Astrocyte (in vitro differentiated cells and primary cell): ENCODE measurements around the gene PRMT3. TPM values are rescaled to one million over a fixed set of nuclear protein-coding genes. Genes with fewer than 3 reads are reported as not detected.

Experiments
- DNase-seq: peaks from one replicate; pipeline ENCODE4 v3.0.0-alpha.2; 2010; ENCODE audit warnings: low read depth
- FAIRE-seq: peaks from 2 replicates; lab custom pipeline; 2011; peaks lifted over from hg19 to GRCh38; lab: Jason Lieb, UNC
- H2AFZ ChIP-seq: 2 replicates; pipeline ENCODE4 v1.6.0; 2012; ENCODE audit warnings: low read depth, low read length, inconsistent platforms
- H3K27ac ChIP-seq: 2 replicates; pipeline ENCODE4 v1.5.1; 2011; ENCODE audit warnings: low read depth, low read length, inconsistent platforms
- H3K27me3 ChIP-seq: 2 replicates; pipeline ENCODE4 v1.6.0; 2011; ENCODE audit warnings: low read length, inconsistent platforms; ENCODE audit not compliant: insufficient read depth
- H3K36me3 ChIP-seq: 2 replicates; pipeline ENCODE4 v1.5.1; 2011; ENCODE audit warnings: low read length, inconsistent platforms; ENCODE audit not compliant: insufficient read depth
- H3K4me1 ChIP-seq: 2 replicates; pipeline ENCODE4 v1.5.1; 2011; ENCODE audit warnings: low read length, inconsistent platforms; ENCODE audit not compliant: insufficient read depth
- H3K4me2 ChIP-seq: 2 replicates; pipeline ENCODE4 v1.6.0; 2012; ENCODE audit warnings: low read length, inconsistent platforms
- H3K4me3 ChIP-seq: 2 replicates; pipeline ENCODE4 v1.5.1; 2011; ENCODE audit warnings: low read depth, mild to moderate bottlenecking, low read length, inconsistent platforms; ENCODE audit not compliant: insufficient read depth
- H3K79me2 ChIP-seq: 2 replicates; pipeline ENCODE4 v1.6.0; 2012; ENCODE audit warnings: mild to moderate bottlenecking, low read length, inconsistent platforms; ENCODE audit not compliant: insufficient read depth
- H3K9ac ChIP-seq: 2 replicates; pipeline ENCODE4 v1.6.0; 2012; ENCODE audit warnings: mild to moderate bottlenecking, low read length, inconsistent platforms
- H3K9me3 ChIP-seq: 2 replicates; pipeline ENCODE4 v1.5.1; 2012; ENCODE audit warnings: low read depth, mild to moderate bottlenecking, low read length, inconsistent platforms; ENCODE audit not compliant: insufficient read depth
- H4K20me1 ChIP-seq: 2 replicates; pipeline ENCODE4 v1.6.0; 2012; ENCODE audit warnings: low read length, inconsistent platforms; ENCODE audit not compliant: insufficient read depth
- H3K27ac Mint-ChIP-seq: one replicate; pipeline ENCODE4 v1.8.0; 2021; ENCODE audit warnings: mild to moderate bottlenecking, mixed read lengths; ENCODE audit not compliant: unreplicated experiment
- H3K27me3 Mint-ChIP-seq: one replicate; pipeline ENCODE4 v1.8.0; 2021; ENCODE audit warnings: low read depth, mixed read lengths; ENCODE audit not compliant: unreplicated experiment
- H3K36me3 Mint-ChIP-seq: one replicate; pipeline ENCODE4 v1.8.0; 2021; ENCODE audit warnings: low read depth, mixed read lengths; ENCODE audit not compliant: unreplicated experiment
- H3K4me1 Mint-ChIP-seq: one replicate; pipeline ENCODE4 v1.8.0; 2021; ENCODE audit warnings: low read depth, mixed read lengths; ENCODE audit not compliant: unreplicated experiment
- H3K4me3 Mint-ChIP-seq: one replicate; pipeline ENCODE4 v1.8.0; 2021; ENCODE audit warnings: mild to moderate bottlenecking, moderate library complexity, mixed read lengths; ENCODE audit not compliant: unreplicated experiment
- H3K9me3 Mint-ChIP-seq: one replicate; pipeline ENCODE4 v1.8.0; 2021; ENCODE audit warnings: mild to moderate bottlenecking, mixed read lengths; ENCODE audit not compliant: unreplicated experiment
- CTCF ChIP-seq: IDR thresholded peaks from 2 replicates; pipeline ENCODE4 v1.5.1; 2011; ENCODE audit warnings: low read depth, mild to moderate bottlenecking, inconsistent platforms, low read length, moderate library complexity; ENCODE audit not compliant: insufficient read depth
- EZH2 ChIP-seq: IDR thresholded peaks from 2 replicates; pipeline ENCODE4 v1.6.1; 2012; ENCODE audit warnings: mild to moderate bottlenecking, low read length, inconsistent platforms; ENCODE audit not compliant: insufficient read depth
- total RNA-seq: library from RNA; stranded (reverse); gene quantifications from 2 replicates; pipeline ENCODE4 v1.2.1, GENCODE V29; 2021

Gene PRMT3
- total RNA-seq, 1 donor from 2014 or later: 10.5 TPM

- H3K4me3 Mint-ChIP-seq: no peak overlapping the region
- Histone ChIP-seq H3K27me3 (no peaks in the 10 kb centered on the region), H2AFZ (no peak overlapping the region), H4K20me1 (no peaks in the 10 kb centered on the region), H3K4me1 (no peaks in the 10 kb centered on the region), H3K4me2 (no peak overlapping the region), H3K79me2 (no peaks in the 10 kb centered on the region), H3K9me3 (no peaks in the 10 kb centered on the region), H3K27ac (no peak overlapping the region), H3K36me3 (peaks cover 11% of the 10 kb centered on the region), H3K9ac (no peak overlapping the region), H3K4me3 (no peak overlapping the region)
- no peak for FAIRE-seq
- peaks cover 3% of the 10 kb centered on the region for H3K4me1 Mint-ChIP-seq
- H3K36me3 Mint-ChIP-seq: no peaks in the 10 kb centered on the region
- H3K27ac Mint-ChIP-seq: no peak overlapping the region
- H3K9me3 Mint-ChIP-seq: no peaks in the 10 kb centered on the region
- DNase-seq: peak; percentile 37
- no peaks in the 10 kb centered on the region for H3K27me3 Mint-ChIP-seq
- no peak for TF ChIP-seq EZH2
- peak; percentile 65 for TF ChIP-seq CTCF
These were observed 9.8 kb downstream of the PRMT3 start for GRCh38 chr11:20397281-20397680.

GRCh38 chr11:20399498-20399897, 12.0 kb downstream of the PRMT3 start:
- H3K9ac ChIP-seq: no peak overlapping the region
- DNase-seq (no peak), FAIRE-seq (no peak)
- H3K79me2 ChIP-seq: no peaks in the 10 kb centered on the region
- Mint-ChIP-seq H3K27me3 (no peaks in the 10 kb centered on the region), H3K27ac (no peak overlapping the region), H3K4me1 (peaks cover 3% of the 10 kb centered on the region), H3K36me3 (no peaks in the 10 kb centered on the region), H3K9me3 (no peaks in the 10 kb centered on the region), H3K4me3 (no peak overlapping the region)
- H3K4me2 ChIP-seq: no peak overlapping the region
- H3K27me3 ChIP-seq: no peaks in the 10 kb centered on the region
- no peak overlapping the region for H2AFZ ChIP-seq
- H4K20me1 ChIP-seq: no peaks in the 10 kb centered on the region
- H3K27ac ChIP-seq: no peak overlapping the region
- no peaks in the 10 kb centered on the region for H3K4me1 ChIP-seq
- no peaks in the 10 kb centered on the region for H3K9me3 ChIP-seq
- H3K4me3 ChIP-seq: no peak overlapping the region
- TF ChIP-seq EZH2: no peak
- no peak for TF ChIP-seq CTCF
- peaks cover 8% of the 10 kb centered on the region for H3K36me3 ChIP-seq

- no peak overlapping the region for H3K4me3 ChIP-seq
- no peak overlapping the region for H2AFZ ChIP-seq
- no peaks in the 10 kb centered on the region for H3K9me3 ChIP-seq
- no peaks in the 10 kb centered on the region for H3K27me3 Mint-ChIP-seq
- peaks cover 18% of the 10 kb centered on the region for H3K36me3 ChIP-seq
- FAIRE-seq (no peak), DNase-seq (no peak)
- H3K27ac ChIP-seq: no peak overlapping the region
- H3K4me1 ChIP-seq: no peaks in the 10 kb centered on the region
- no peaks in the 10 kb centered on the region for H4K20me1 ChIP-seq
- TF ChIP-seq EZH2: no peak
- no peak for TF ChIP-seq CTCF
- no peaks in the 10 kb centered on the region for H3K9me3 Mint-ChIP-seq
- no peak overlapping the region for H3K9ac ChIP-seq
- H3K4me1 Mint-ChIP-seq: peaks cover 3% of the 10 kb centered on the region
- no peak overlapping the region for H3K4me3 Mint-ChIP-seq
- H3K79me2 ChIP-seq: no peaks in the 10 kb centered on the region
- no peak overlapping the region for H3K27ac Mint-ChIP-seq
- no peaks in the 10 kb centered on the region for H3K27me3 ChIP-seq
- H3K4me2 ChIP-seq: no peak overlapping the region
- no peaks in the 10 kb centered on the region for H3K36me3 Mint-ChIP-seq
These were observed 15.5 kb downstream of the PRMT3 start for GRCh38 chr11:20403059-20403458.
